Aorta (tissue), 5 donors: ENCODE measurements around the gene MPRIP. TPM values are rescaled to one million over a fixed set of nuclear protein-coding genes. Genes with fewer than 3 reads are reported as not detected.

Source experiments
- ATAC-seq: fragments of 200-7000 bp; cut with Tn5 transposase; one replicate; pipeline ENCODE4 v1.9.1; 2022; ENCODE audit warnings: moderate library complexity; ENCODE audit not compliant: low FRiP score
- DNase-seq, 2 donors: peaks; one replicate each; pipeline ENCODE4 v3.0.0-alpha.2; 2020
- H3K27ac ChIP-seq, 2 donors: one replicate each; pipeline ENCODE4 v1.5.1; 2013; ENCODE audit warnings: low read length in 2 of 2, mild to moderate bottlenecking in 2 of 2, moderate library complexity in 2 of 2, control low read depth in 1 of 2, inconsistent platforms in 1 of 2, low read depth in 1 of 2
- H3K27me3 ChIP-seq, 2 donors: one replicate each; pipeline ENCODE4 v1.6.1; 2013; ENCODE audit warnings: control low read depth in 1 of 2, low read length in 1 of 2, mild to moderate bottlenecking in 1 of 2, moderate library complexity in 1 of 2; ENCODE audit not compliant: insufficient read depth in 2 of 2, control insufficient read depth in 1 of 2
- H3K36me3 ChIP-seq, 2 donors: one replicate each; pipeline ENCODE4 v1.6.1; 2013; ENCODE audit warnings: control low read depth in 1 of 2, low read length in 1 of 2, mild to moderate bottlenecking in 1 of 2; ENCODE audit not compliant: insufficient read depth in 2 of 2, control insufficient read depth in 1 of 2
- H3K4me1 ChIP-seq, 2 donors: one replicate each; pipeline ENCODE4 v1.6.1; 2013; ENCODE audit warnings: low read length in 2 of 2, control low read depth in 1 of 2, mild to moderate bottlenecking in 1 of 2, moderate library complexity in 1 of 2; ENCODE audit not compliant: insufficient read depth in 2 of 2, control insufficient read depth in 1 of 2
- H3K4me3 ChIP-seq, 2 donors: one replicate each; pipeline ENCODE4 v1.5.1; 2013; ENCODE audit warnings: low read length in 2 of 2, control low read depth in 1 of 2, mild to moderate bottlenecking in 1 of 2
- H3K9me3 ChIP-seq: one replicate; pipeline ENCODE4 v1.6.1; 2013; ENCODE audit warnings: mild to moderate bottlenecking, low read length; ENCODE audit not compliant: control insufficient read depth
- WGBS, 2 donors: extraction: QIAGEN DNeasy Blood & Tissue Kit; methylation state at CpG; one replicate each; pipeline ENCODE4 v1.1.7; 2013; 5-methylcytosine and 5-hydroxymethylcytosine counted together
- intact Hi-C, 2 donors: fragments of 100-400 bp; cut with DNase I; formaldehyde crosslinking; loops; one replicate each; pipeline versions ENCODE4 v1.14.2 to v1.15.0; 2022
- polyA plus RNA-seq, 2 donors: library from polyadenylated mRNA; stranded (reverse); fragments of 200-250 nt; gene quantifications; one replicate each; pipeline ENCODE4 v1.2.3, GENCODE V29; 2013
- total RNA-seq, 2 donors: library from RNA; stranded (reverse); fragmentation: NEBNext Ultra II Directional; extraction: Animal tissue kit (Norgen Biotek cat#: 25700); gene quantifications; one replicate each; pipeline ENCODE4 v1.2.1, GENCODE V29; 2021
- donor health status: healthy with polysubstance abuse.
- donor health status: Bipolar disorder and iron deficiency.
- donor health status: DM: no; HTN: no; CAD: no.
- donor health status: DM: no; HTN: no; CAD: no.
- donor health status: DM: yes; HTN: yes; CAD: no.

MPRIP gene
- total and polyA plus RNA-seq, 4 donors: 97.8 to 519 (median 301) TPM

DNA sequence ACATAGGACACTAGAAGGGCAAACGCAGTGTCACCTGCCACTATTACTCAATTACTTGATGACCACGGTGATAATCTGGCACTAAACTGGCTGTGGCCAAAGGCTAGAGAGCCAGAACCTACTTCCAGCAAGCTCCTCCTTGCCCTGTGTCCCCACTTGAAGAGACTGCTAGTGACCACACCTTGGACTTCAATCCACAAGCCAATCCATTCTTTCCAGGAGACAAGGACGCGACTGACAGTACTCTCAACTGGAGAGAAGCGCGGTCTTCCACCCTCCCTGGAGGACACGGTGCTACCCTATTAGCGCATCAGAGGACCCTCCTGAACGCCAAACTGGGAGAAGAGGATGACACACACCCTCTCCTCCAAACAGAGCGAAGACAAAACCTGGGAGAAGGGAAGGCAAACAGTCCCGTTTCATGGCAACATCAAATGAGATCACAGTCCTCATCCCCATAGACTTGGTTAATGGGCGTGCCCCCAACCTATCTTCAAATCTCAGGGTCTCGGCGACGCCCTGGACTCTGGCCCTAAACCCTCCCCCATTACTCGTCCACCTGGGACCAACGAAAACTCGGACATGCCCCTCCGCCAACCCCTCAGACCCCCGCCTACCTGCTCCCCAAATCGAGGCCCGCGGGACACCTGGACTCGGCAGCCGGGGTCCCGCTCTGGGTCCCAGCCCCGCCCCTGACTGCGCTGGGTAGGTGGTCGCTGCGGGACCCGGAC is 194.2 kb downstream of the MPRIP start:
- H3K4me3 ChIP-seq: peak overlapping the region; percentile 83 to 86
- DNase-seq (peak in 1 of 2 donors; percentile 55), ATAC-seq (peak; percentile 42)
- H3K36me3 ChIP-seq: peaks cover 0 to 2% of the 10 kb centered on the region in 2 donors
- H3K9me3 ChIP-seq: no peaks in the 10 kb centered on the region
- no peaks in the 10 kb centered on the region for H3K4me1 ChIP-seq
- H3K27ac ChIP-seq: peak overlapping the region in 1 of 2 donors; percentile 55
- no peaks in the 10 kb centered on the region for H3K27me3 ChIP-seq
- 1% methylated on average over 31 of the region's 31 CpGs for WGBS, 2 donors
- intact Hi-C loops: loop anchor here in 1 of 2 donors (2.0 to 10.0 kb wide), 3 partner anchors 84 to 702 kb away; no protein-coding TSS in a partner anchor

DNA sequence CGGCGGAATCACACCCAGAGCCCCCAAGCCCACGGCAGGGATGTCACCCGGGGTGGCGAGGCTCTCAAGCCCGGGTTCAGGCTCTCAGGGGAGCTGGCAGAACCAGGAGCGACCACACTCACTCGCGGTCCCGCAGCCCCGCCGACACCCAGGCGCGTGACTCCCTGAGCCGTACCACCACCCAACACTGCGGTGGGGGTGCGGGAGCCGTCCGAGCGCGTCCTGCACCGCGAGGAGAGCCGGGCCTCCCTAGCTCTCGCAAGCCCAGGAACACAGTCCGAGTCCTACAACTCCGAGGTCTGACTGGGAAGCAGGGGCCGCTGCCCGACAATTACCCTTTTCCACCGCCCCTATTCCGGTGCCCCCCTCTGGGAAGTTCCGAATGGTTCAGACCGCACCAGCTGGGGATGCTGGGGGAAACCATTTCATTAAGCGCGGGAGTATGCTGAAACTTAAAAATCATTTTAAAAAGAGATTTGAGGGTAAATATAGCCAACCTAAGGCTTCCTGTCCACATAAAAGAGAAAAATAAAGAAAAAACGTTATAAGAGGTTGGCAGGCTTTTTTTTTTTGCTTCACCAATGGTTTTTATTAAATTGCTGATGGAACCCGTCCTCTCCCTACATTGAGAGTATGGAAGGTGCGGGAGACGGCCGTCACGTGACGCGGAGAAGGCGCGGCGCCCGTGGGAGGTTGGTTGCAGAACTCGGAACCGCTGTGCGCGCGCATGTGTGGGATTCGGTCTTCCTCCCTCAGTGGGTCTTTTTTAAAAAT is 195.0 kb downstream of the MPRIP start, which contains the start of gene FLCN:
Gene FLCN (minus strand): TSS at position 143 of the 774 bp plus-strand sequence. CDS start 9,031 bp downstream, outside the sequence.
- intact Hi-C loops: loop anchor here in 1 of 2 donors (2.0 to 10.0 kb wide), 3 partner anchors 84 to 702 kb away; no protein-coding TSS in a partner anchor
- WGBS, 2 donors: 0% methylated on average over 53 of the region's 53 CpGs
- Histone ChIP-seq H3K4me1 (no peaks in the 10 kb centered on the region), H3K4me3 (peak within 1 kb of the TSS; percentile 83 to 86), H3K27me3 (no peaks in the 10 kb centered on the region), H3K9me3 (no peaks in the 10 kb centered on the region), H3K36me3 (no peaks in the 10 kb centered on the region), H3K27ac (peak within 1 kb of the TSS in 1 of 2 donors; percentile 55)
- ATAC-seq: peak; percentile 98
- peak; percentile 96 to 98 for DNase-seq

- no peak overlapping the region for H3K4me3 ChIP-seq
- H3K9me3 ChIP-seq: no peaks in the 10 kb centered on the region
- no peak overlapping the region for H3K27ac ChIP-seq
- 5 to 17% methylated on average over 1 of the region's 1 CpG for WGBS, 2 donors
- ATAC-seq (no peak), DNase-seq (no peak)
- no peaks in the 10 kb centered on the region for H3K36me3 ChIP-seq
- intact Hi-C loops: loop anchor here in 1 of 2 donors (5.0 to 10.0 kb wide), 2 partner anchors 238 to 705 kb away; no protein-coding TSS in a partner anchor
- no peaks in the 10 kb centered on the region for H3K27me3 ChIP-seq
- H3K4me1 ChIP-seq: no peaks in the 10 kb centered on the region
These were observed 197.6 kb downstream of the MPRIP start for GRCh38 chr17:17239832-17240231.

GRCh38 chr17:17241656-17242055 is 199.4 kb downstream of the MPRIP start:
- 88 to 89% methylated on average over 10 of the region's 10 CpGs for WGBS, 2 donors
- Histone ChIP-seq H3K4me1 (no peaks in the 10 kb centered on the region), H3K27me3 (no peaks in the 10 kb centered on the region), H3K27ac (no peak overlapping the region), H3K36me3 (peaks cover 0 to 3% of the 10 kb centered on the region in 2 donors), H3K4me3 (no peak overlapping the region), H3K9me3 (no peaks in the 10 kb centered on the region)
- DNase-seq: peak in 1 of 2 donors; percentile 30
- no peak for ATAC-seq
- intact Hi-C loops: no loop called here

DNA sequence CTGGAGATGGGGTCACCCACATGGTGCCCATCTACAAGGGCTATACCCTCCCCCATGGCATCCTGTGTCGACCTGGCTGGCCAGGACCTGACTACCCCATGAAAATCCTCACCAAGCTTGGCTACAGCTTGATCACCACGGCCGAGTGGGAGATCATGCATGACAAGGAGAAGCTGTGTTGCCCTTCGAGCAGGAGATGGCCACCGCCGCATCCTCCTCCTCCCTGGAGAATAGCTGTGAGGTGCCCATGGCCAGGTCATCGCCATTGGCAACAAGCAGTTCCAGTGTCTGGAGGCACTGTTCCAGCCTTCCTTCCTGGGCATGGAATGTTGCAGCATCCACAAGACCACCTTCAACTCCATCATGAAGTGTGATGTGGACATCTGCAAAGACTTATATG is 200.0 kb downstream of the MPRIP start:
- intact Hi-C loops: no loop called here
- Histone ChIP-seq H3K27me3 (no peaks in the 10 kb centered on the region), H3K36me3 (peaks cover 0 to 5% of the 10 kb centered on the region in 2 donors), H3K4me3 (no peak overlapping the region), H3K9me3 (no peaks in the 10 kb centered on the region), H3K27ac (no peak overlapping the region), H3K4me1 (no peaks in the 10 kb centered on the region)
- ATAC-seq (no peak), DNase-seq (peak in 1 of 2 donors; percentile 59)
- WGBS, 2 donors: 94% methylated on average over 7 of the region's 7 CpGs

Other genes with a start within 250 kb of the MPRIP start
- gene TNFRSF13B, start 70.3 kb upstream of the MPRIP start, total RNA-seq: not detected
- gene TNFRSF13B, start 70.3 kb upstream of the MPRIP start, polyA plus RNA-seq: not detected
- gene PLD6, start 163.9 kb downstream of the MPRIP start, total RNA-seq: 1 to 10 TPM; 1.3 to 1.8 TPM
- 1 to 10 TPM in 1 of 2 donors, under 1 TPM in 1; 0.13 to 2.1 TPM for gene PLD6, start 163.9 kb downstream of the MPRIP start, polyA plus RNA-seq
- gene FLCN, start 194.7 kb downstream of the MPRIP start, total RNA-seq: 10 to 100 TPM; 53.4 to 81.8 TPM
- gene FLCN, start 194.7 kb downstream of the MPRIP start, polyA plus RNA-seq: 10 to 100 TPM; 12.5 to 85.0 TPM
- 10 to 100 TPM; 39.2 to 40.3 TPM for gene COPS3, start 238.8 kb downstream of the MPRIP start, total RNA-seq
- 10 to 100 TPM; 32.5 to 39.3 TPM for gene COPS3, start 238.8 kb downstream of the MPRIP start, polyA plus RNA-seq